Glutamatergic neuron (in vitro differentiated cells): ENCODE measurements around the gene PIGZ. TPM values are rescaled to one million over a fixed set of nuclear protein-coding genes. Genes with fewer than 3 reads are reported as not detected.

Source experiments
- DNase-seq: peaks from one replicate; pipeline ENCODE4 v3.0.0; 2022
- H3K27ac Mint-ChIP-seq: one replicate; pipeline ENCODE4 v1.8.0; 2020; ENCODE audit warnings: mild to moderate bottlenecking, mixed read lengths, inconsistent platforms; ENCODE audit not compliant: unreplicated experiment
- H3K27me3 Mint-ChIP-seq: one replicate; pipeline ENCODE4 v1.8.0; 2020; ENCODE audit warnings: mild to moderate bottlenecking, moderate library complexity, mixed read lengths, inconsistent platforms; ENCODE audit not compliant: unreplicated experiment
- H3K36me3 Mint-ChIP-seq: one replicate; pipeline ENCODE4 v1.8.0; 2020; ENCODE audit warnings: mild to moderate bottlenecking, mixed read lengths, inconsistent platforms; ENCODE audit not compliant: unreplicated experiment
- H3K4me1 Mint-ChIP-seq: one replicate; pipeline ENCODE4 v1.8.0; 2020; ENCODE audit warnings: mild to moderate bottlenecking, low read depth, mixed read lengths, inconsistent platforms; ENCODE audit not compliant: unreplicated experiment
- H3K4me3 Mint-ChIP-seq: one replicate; pipeline ENCODE4 v1.8.0; 2020; ENCODE audit warnings: mild to moderate bottlenecking, mixed read lengths, inconsistent platforms; ENCODE audit not compliant: unreplicated experiment
- H3K9me3 Mint-ChIP-seq: one replicate; pipeline ENCODE4 v1.8.0; 2020; ENCODE audit warnings: mild to moderate bottlenecking, moderate library complexity, mixed read lengths, inconsistent platforms; ENCODE audit not compliant: unreplicated experiment
- total RNA-seq: library from RNA; stranded (reverse); fragmentation: NEBNext Ultra II Directional; extraction: Animal tissue kit (Norgen Biotek cat#: 25700); gene quantifications from one replicate; pipeline ENCODE4 v1.2.1, GENCODE V29; 2021; ENCODE audit not compliant: unreplicated experiment
- TF ChIP-seq, protein P1 (sequence below): fragments of 200-600 bp; sonication (generic); IDR thresholded peaks from one replicate; pipeline ENCODE4 v1.5.0; 2021; ENCODE audit not compliant: partially characterized antibody, unreplicated experiment

PIGZ gene
- total RNA-seq, 1 donor from 2014 or later: 4.7 TPM

DNA sequence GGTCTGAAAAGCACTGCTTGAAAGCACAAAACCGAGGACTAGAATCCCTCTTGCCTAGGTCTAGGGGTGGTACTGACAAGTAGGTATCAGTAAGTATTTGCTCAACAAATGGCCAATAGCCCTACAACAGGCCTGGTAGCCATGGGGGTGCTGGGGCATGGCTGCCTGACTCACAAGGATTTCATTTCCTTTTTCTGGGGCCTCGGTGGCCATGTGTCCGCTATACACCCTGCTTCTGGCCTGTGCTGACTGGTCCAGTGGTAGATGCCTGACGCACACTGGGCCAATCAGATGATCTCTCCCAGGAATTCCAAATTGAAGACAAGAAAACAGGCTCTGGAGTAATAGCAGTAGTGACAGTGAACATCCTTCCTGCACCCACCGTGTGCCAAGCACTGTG lies 31.6 kb upstream of the PIGZ start:
- TF ChIP-seq, protein P1, sequence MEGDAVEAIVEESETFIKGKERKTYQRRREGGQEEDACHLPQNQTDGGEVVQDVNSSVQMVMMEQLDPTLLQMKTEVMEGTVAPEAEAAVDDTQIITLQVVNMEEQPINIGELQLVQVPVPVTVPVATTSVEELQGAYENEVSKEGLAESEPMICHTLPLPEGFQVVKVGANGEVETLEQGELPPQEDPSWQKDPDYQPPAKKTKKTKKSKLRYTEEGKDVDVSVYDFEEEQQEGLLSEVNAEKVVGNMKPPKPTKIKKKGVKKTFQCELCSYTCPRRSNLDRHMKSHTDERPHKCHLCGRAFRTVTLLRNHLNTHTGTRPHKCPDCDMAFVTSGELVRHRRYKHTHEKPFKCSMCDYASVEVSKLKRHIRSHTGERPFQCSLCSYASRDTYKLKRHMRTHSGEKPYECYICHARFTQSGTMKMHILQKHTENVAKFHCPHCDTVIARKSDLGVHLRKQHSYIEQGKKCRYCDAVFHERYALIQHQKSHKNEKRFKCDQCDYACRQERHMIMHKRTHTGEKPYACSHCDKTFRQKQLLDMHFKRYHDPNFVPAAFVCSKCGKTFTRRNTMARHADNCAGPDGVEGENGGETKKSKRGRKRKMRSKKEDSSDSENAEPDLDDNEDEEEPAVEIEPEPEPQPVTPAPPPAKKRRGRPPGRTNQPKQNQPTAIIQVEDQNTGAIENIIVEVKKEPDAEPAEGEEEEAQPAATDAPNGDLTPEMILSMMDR: no peak
- H3K27me3 Mint-ChIP-seq: peaks cover 16% of the 10 kb centered on the region
- H3K4me3 Mint-ChIP-seq: no peak overlapping the region
- peaks cover 5% of the 10 kb centered on the region for H3K9me3 Mint-ChIP-seq
- no peak overlapping the region for H3K27ac Mint-ChIP-seq
- peaks cover 9% of the 10 kb centered on the region for H3K36me3 Mint-ChIP-seq
- no peak for DNase-seq
- peaks cover 7% of the 10 kb centered on the region for H3K4me1 Mint-ChIP-seq

DNA sequence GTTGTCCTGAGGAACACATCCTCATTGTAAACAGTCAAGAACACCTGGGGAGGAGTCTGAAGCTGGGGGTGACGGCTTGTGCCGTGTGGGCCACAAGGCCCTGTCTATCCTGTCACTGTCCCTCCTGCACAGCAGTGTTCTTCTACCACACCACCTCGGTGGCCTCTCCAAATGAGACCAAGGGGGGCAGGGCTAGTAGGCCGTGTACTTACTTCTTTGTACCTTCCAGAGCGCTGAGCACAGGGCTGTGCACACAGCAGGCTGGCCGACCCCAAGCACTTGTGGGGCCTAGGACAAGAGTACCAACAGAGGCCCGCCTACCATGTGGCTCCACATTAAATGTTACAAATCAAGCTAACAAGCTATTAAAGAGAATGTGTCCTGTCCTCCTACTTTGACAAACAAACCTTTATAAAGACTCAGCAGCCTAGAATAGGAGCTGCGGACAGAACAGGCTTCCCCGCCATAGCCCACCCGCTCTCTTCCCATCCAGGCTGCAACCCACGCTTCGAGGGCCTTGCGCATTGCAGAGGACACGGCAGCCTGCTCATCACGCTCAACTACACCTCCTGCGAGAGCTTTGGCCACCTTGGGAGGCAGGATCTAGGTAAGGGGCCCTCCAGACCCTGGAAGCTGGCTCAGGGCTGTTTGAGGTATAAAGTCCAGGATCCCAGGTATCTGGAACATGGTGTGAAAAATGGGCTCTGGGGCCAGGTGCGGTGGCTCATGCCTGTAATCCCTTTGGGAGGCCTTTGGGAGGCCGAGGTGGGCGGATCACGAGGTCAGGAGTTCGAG lies 30.5 kb upstream of the PIGZ start:
- Mint-ChIP-seq H3K36me3 (no peaks in the 10 kb centered on the region), H3K9me3 (no peaks in the 10 kb centered on the region), H3K27me3 (peaks cover 9% of the 10 kb centered on the region), H3K27ac (no peak overlapping the region), H3K4me3 (no peak overlapping the region), H3K4me1 (peaks cover 8% of the 10 kb centered on the region)
- no peak for DNase-seq
- TF ChIP-seq, protein P1: no peak

DNA sequence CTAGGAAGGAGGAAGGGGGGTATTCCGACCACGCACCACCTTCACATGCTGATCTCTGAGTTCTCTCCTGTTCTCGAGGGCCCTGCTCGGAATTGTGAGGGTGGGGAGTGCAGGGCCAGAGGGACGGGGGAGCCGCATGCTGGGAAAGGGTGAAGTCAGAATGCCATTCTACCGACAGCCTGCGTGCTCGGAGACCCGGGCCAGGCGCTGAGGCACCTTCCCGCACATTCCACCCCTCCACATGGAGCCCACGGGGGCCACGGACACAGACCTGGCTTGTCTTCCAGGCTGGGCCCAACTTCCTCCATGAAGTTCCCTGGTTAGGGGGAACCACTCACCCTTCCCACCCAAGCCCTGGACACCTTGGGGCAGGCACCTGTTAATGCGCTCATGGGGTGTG lies 28.7 kb upstream of the PIGZ start:
- TF ChIP-seq, protein P1: no peak
- DNase-seq: no peak

DNA sequence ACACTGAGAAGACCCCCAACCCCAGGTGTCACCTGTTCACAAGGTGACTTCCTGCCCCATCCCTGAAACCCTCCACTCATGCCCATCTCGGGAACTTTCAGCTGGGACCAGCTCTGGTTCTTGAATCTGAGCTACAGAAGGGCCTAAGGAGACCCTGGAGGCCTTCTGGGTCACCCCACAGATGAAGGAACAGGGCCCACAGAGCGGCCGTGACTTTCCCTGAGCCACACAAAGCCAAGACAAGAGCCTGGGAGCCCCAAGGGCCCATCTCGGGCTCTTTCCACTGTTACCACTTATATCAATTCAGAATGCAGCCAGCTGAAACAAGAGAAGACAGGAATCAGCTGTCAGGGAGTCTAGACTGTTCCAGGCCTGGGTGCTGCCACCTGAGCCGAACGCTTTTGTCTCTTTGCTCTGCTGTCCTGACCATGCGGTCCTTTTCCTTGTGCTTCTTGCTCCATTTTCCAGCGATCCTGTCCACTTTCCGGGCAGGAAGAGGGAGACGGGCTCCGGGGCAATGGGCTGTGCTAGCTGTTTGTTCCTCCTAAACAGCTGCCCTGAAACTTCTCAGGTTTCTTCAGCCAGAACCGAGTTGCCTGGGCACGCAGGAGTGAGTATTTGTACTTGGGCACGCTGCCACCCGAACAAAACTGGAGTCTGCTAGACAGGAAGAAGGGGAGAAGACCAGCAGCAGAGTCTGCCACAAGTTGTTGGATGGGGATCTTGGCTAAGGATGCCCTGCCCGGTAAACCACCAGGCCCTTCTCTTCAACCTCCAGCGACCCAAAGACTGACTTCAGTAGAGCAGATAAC lies 28.0 kb upstream of the PIGZ start:
- no peak overlapping the region for H3K27ac Mint-ChIP-seq
- peaks cover 7% of the 10 kb centered on the region for H3K27me3 Mint-ChIP-seq
- no peak for DNase-seq

More for the DNA sequence above, 28.7 kb upstream of the PIGZ start:
- H3K27ac Mint-ChIP-seq: no peak overlapping the region
- peaks cover 9% of the 10 kb centered on the region for H3K27me3 Mint-ChIP-seq
- H3K9me3 Mint-ChIP-seq: no peaks in the 10 kb centered on the region
- H3K4me1 Mint-ChIP-seq: peaks cover 12% of the 10 kb centered on the region
- H3K36me3 Mint-ChIP-seq: no peaks in the 10 kb centered on the region
- H3K4me3 Mint-ChIP-seq: no peak overlapping the region

More for the DNA sequence above, 28.0 kb upstream of the PIGZ start:
- Mint-ChIP-seq H3K9me3 (no peaks in the 10 kb centered on the region), H3K4me3 (no peak overlapping the region), H3K36me3 (no peaks in the 10 kb centered on the region), H3K4me1 (peaks cover 12% of the 10 kb centered on the region)
- TF ChIP-seq, protein P1: no peak
